H1 (cell line): ENCODE data around the gene SYNCRIP. TPM values are rescaled to one million over a fixed set of nuclear protein-coding genes. Genes with fewer than 3 reads are reported as not detected.

Source experiments
- CTCF ChIA-PET: fragments of 300-600 bp; sonication (Branson Sonifier 250); formaldehyde crosslinking; loops from one replicate; lab custom pipeline; 2021; ENCODE audit not compliant: partially characterized antibody; lab: Charles Lee
- POLR2A ChIA-PET: fragments of 300-600 bp; sonication (Branson Sonifier 250); formaldehyde crosslinking; loops from one replicate; lab custom pipeline; 2021; ENCODE audit warnings: inconsistent platforms; ENCODE audit not compliant: partially characterized antibody; lab: Charles Lee
- DNase-seq, 2 experiments: peaks; one replicate each; pipeline versions ENCODE4 v3.0.0 to v3.0.0-alpha.2; 2010 to 2022; ENCODE audit warnings: low spot score in 2 of 2, low read depth in 1 of 2, mixed read lengths in 1 of 2
- FAIRE-seq: peaks from 2 replicates; lab custom pipeline; 2011; peaks lifted over from hg19 to GRCh38; lab: Jason Lieb, UNC
- H2AFZ ChIP-seq: 2 replicates; pipeline ENCODE4 v1.8.1; 2012; ENCODE audit warnings: low read length, inconsistent platforms
- H2AK5ac ChIP-seq: 2 replicates; pipeline ENCODE4 v1.6.1; 2013; ENCODE audit warnings: low read depth, low read length
- H2BK120ac ChIP-seq: replicated peaks from 2 replicates; pipeline ENCODE3; 2013; ENCODE audit warnings: low read depth, low read length, inconsistent platforms
- H2BK12ac ChIP-seq: 2 replicates; pipeline ENCODE4 v1.6.1; 2013; ENCODE audit warnings: low read depth, low read length
- H2BK15ac ChIP-seq: 2 replicates; pipeline ENCODE4 v1.6.1; 2013; ENCODE audit warnings: low read length
- H2BK20ac ChIP-seq: 2 replicates; pipeline ENCODE4 v1.6.1; 2013; ENCODE audit warnings: low read length
- H2BK5ac ChIP-seq: 2 replicates; pipeline ENCODE4 v1.6.1; 2013; ENCODE audit warnings: low read depth, low read length
- H3K14ac ChIP-seq: 2 replicates; pipeline ENCODE4 v1.6.1; 2013; ENCODE audit warnings: inconsistent platforms; ENCODE audit not compliant: insufficient read length
- H3K18ac ChIP-seq: 2 replicates; pipeline ENCODE4 v1.6.1; 2013; ENCODE audit warnings: low read length; ENCODE audit errors: extremely low read depth
- H3K23ac ChIP-seq: 2 replicates; pipeline ENCODE4 v1.6.1; 2013; ENCODE audit warnings: inconsistent platforms; ENCODE audit not compliant: insufficient read length
- H3K23me2 ChIP-seq: 2 replicates; pipeline ENCODE4 v1.6.1; 2013; ENCODE audit warnings: low read depth, low read length
- H3K27ac ChIP-seq: 2 replicates; pipeline ENCODE4 v1.6.1; 2011; ENCODE audit warnings: low read depth, low read length, inconsistent platforms
- H3K27me3 ChIP-seq, 4 experiments: replicated peaks in 1 of 4; 1 replicate in 1 of 4; 2 replicates in 3 of 4; pipeline versions ENCODE4 v1.6.1 to v1.8.1; 2011 to 2013; ENCODE audit warnings: low read length in 3 of 4, mild to moderate bottlenecking in 3 of 4, inconsistent platforms in 2 of 4, mixed read lengths in 2 of 4, moderate library complexity in 1 of 4; ENCODE audit not compliant: control insufficient read depth in 3 of 4, insufficient read depth in 3 of 4; ENCODE audit errors: extremely low read depth in 1 of 4
- H3K36me3 ChIP-seq, 4 experiments: 2 replicates each; pipeline versions ENCODE4 v1.6.1 to v1.8.1; 2011 to 2013; ENCODE audit warnings: mild to moderate bottlenecking in 4 of 4, low read length in 3 of 4, moderate library complexity in 2 of 4, control low read depth in 1 of 4, inconsistent platforms in 1 of 4; ENCODE audit not compliant: insufficient read depth in 4 of 4, control insufficient read depth in 2 of 4
- H3K4ac ChIP-seq: replicated peaks from 2 replicates; pipeline ENCODE3; 2013; ENCODE audit warnings: low read length, low read depth, mixed read lengths, inconsistent platforms; ENCODE audit not compliant: insufficient read length
- H3K4me1 ChIP-seq, 4 experiments: replicated peaks in 1 of 4; 1 replicate in 1 of 4; 2 replicates in 3 of 4; pipeline versions ENCODE4 v1.6.1 to v1.8.1; 2011 to 2013; ENCODE audit warnings: low read length in 3 of 4, inconsistent platforms in 2 of 4, mixed read lengths in 1 of 4; ENCODE audit not compliant: insufficient read depth in 4 of 4, control insufficient read depth in 3 of 4
- H3K4me2 ChIP-seq, 2 experiments: 2 replicates each; pipeline versions ENCODE4 v1.6.1 to v1.8.1; 2011 to 2013; ENCODE audit warnings: low read depth in 2 of 2, low read length in 2 of 2, control low read depth in 1 of 2, inconsistent platforms in 1 of 2, mild to moderate bottlenecking in 1 of 2; ENCODE audit not compliant: insufficient read depth in 1 of 2
- H3K4me3 ChIP-seq, 4 experiments: fragments of 200-600, 300-600 bp in 1 of 4; sonication (generic), shearing (Covaris generic), sonication (Bioruptor Twin) in 1 of 4; 2 replicates each; pipeline versions ENCODE4 v1.5.1 to v1.8.1; 2011 to 2016; ENCODE audit warnings: low read length in 4 of 4, low read depth in 3 of 4, control low read depth in 2 of 4, inconsistent platforms in 2 of 4, mild to moderate bottlenecking in 2 of 4, mixed read lengths in 1 of 4, moderate library complexity in 1 of 4; ENCODE audit not compliant: insufficient read depth in 2 of 4; ENCODE audit errors: extremely low read depth in 1 of 4
- H3K56ac ChIP-seq: replicated peaks from 2 replicates; pipeline ENCODE3; 2013; ENCODE audit warnings: low read depth, mild to moderate bottlenecking, mixed read lengths, low read length, inconsistent platforms; ENCODE audit not compliant: insufficient read length
- H3K79me1 ChIP-seq: 2 replicates; pipeline ENCODE4 v1.6.1; 2013; ENCODE audit warnings: low read depth, low read length, control low read depth
- H3K79me2 ChIP-seq, 2 experiments: 2 replicates each; pipeline versions ENCODE4 v1.6.1 to v1.8.1; 2012 to 2013; ENCODE audit warnings: low read length in 2 of 2, mild to moderate bottlenecking in 2 of 2, inconsistent platforms in 1 of 2; ENCODE audit not compliant: insufficient read depth in 2 of 2, control insufficient read depth in 1 of 2
- H3K9ac ChIP-seq, 4 experiments: replicated peaks in 1 of 4; 1 replicate in 1 of 4; 2 replicates in 3 of 4; pipeline versions ENCODE4 v1.6.1 to v1.8.1; 2011 to 2013; ENCODE audit warnings: low read depth in 3 of 4, low read length in 3 of 4, control low read depth in 2 of 4, mild to moderate bottlenecking in 2 of 4, moderate library complexity in 2 of 4, inconsistent platforms in 1 of 4; ENCODE audit errors: extremely low read depth in 1 of 4
- H3K9me3 ChIP-seq, 2 experiments: 2 replicates each; pipeline versions ENCODE4 v1.6.1 to v1.8.1; 2012 to 2013; ENCODE audit warnings: mild to moderate bottlenecking in 2 of 2, moderate library complexity in 2 of 2, control low read depth in 1 of 2, inconsistent platforms in 1 of 2, low read depth in 1 of 2, low read length in 1 of 2, mixed read lengths in 1 of 2; ENCODE audit not compliant: insufficient read depth in 2 of 2
- H4K20me1 ChIP-seq, 2 experiments: replicated peaks in 1 of 2; 2 replicates each; pipeline versions ENCODE3 to v1.8.1; 2011 to 2013; ENCODE audit warnings: inconsistent platforms in 2 of 2, low read length in 2 of 2, mild to moderate bottlenecking in 1 of 2; ENCODE audit not compliant: insufficient read depth in 2 of 2, control insufficient read depth in 1 of 2
- H4K5ac ChIP-seq: 2 replicates; pipeline ENCODE4 v1.6.1; 2013; ENCODE audit warnings: low read length, low read depth, mixed read lengths, inconsistent platforms; ENCODE audit not compliant: insufficient read length
- H4K8ac ChIP-seq: 2 replicates; pipeline ENCODE4 v1.8.0; 2013; ENCODE audit warnings: mild to moderate bottlenecking, moderate library complexity, low read length, inconsistent platforms; ENCODE audit not compliant: insufficient read depth; ENCODE audit errors: extremely low read depth
- H4K91ac ChIP-seq: replicated peaks from 2 replicates; pipeline ENCODE3; 2013; ENCODE audit warnings: low read length, mixed read lengths, inconsistent platforms; ENCODE audit not compliant: insufficient read length
- POLR2A ChIP-seq, 2 experiments: IDR thresholded peaks; 1 replicate in 1 of 2; 2 replicates in 1 of 2; pipeline ENCODE4 v1.6.1; 2011; ENCODE audit warnings: low read depth in 2 of 2, low read length in 2 of 2, mild to moderate bottlenecking in 2 of 2; ENCODE audit errors: control extremely low read depth in 1 of 2
- RAD21 ChIP-seq, 2 experiments: IDR thresholded peaks in 1 of 2; conservative IDR thresholded peaks in 1 of 2; 2 replicates each; pipeline ENCODE4 v1.6.1; 2011; ENCODE audit warnings: low read depth in 2 of 2, low read length in 2 of 2, improper control_type of control experiment in 1 of 2, inconsistent platforms in 1 of 2, mild to moderate bottlenecking in 1 of 2, moderate library complexity in 1 of 2
- TAF7 ChIP-seq: optimal IDR thresholded peaks from 2 replicates; pipeline ENCODE3; 2011; ENCODE audit warnings: low read depth, mild to moderate bottlenecking, inconsistent platforms, low read length, moderate library complexity, borderline replicate concordance
- YY1 ChIP-seq: IDR thresholded peaks from 2 replicates; pipeline ENCODE4 v1.6.1; 2011; ENCODE audit warnings: low read depth, mild to moderate bottlenecking, low read length
- WGBS, 2 experiments: shearing (Covaris generic) in 1 of 2; methylation state at CpG; one replicate each; pipeline versions ENCODE4 v1.1.6 to v1.1.7; 2013 to 2015; ENCODE audit warnings: low lambda C conversion rate in 2 of 2, mixed read lengths in 2 of 2, inconsistent platforms in 1 of 2, low coverage in 1 of 2, missing lambda C conversion rate in 1 of 2; ENCODE audit not compliant: insufficient replicate concordance in 2 of 2, insufficient coverage in 1 of 2, insufficient read length in 1 of 2; ENCODE audit errors: extremely low coverage in 1 of 2, missing lambda C conversion rate in 1 of 2; 5-methylcytosine and 5-hydroxymethylcytosine counted together
- polyA plus RNA-seq, 7 experiments: library from polyadenylated mRNA; depleted of rRNA in 3 of 7; stranded (reverse) in 5 of 7; unstranded in 2 of 7; fragments of >200 nt in 5 of 7; fragments of 200-250 nt in 2 of 7; gene quantifications; 1 replicate in 5 of 7; 2 replicates in 1 of 7; 4 replicates in 1 of 7; pipeline versions ENCODE4 v1.2.1 to v1.2.3, GENCODE V29; 2011 to 2013; ENCODE audit warnings: missing spikeins in 2 of 7, mixed read lengths in 2 of 7
- total RNA-seq: library from RNA; stranded (reverse); fragmentation: NEBNext Ultra II Directional; extraction: Animal tissue kit (Norgen Biotek cat#: 25700); gene quantifications from 2 replicates; pipeline ENCODE4 v1.2.1, GENCODE V29; 2021

The SYNCRIP gene
- total and polyA plus RNA-seq, 2 of the 8 experiments (the other 6 are each of a cell fraction or from before 2014, with no cell fraction given) = 16.8 to 219 TPM

DNA sequence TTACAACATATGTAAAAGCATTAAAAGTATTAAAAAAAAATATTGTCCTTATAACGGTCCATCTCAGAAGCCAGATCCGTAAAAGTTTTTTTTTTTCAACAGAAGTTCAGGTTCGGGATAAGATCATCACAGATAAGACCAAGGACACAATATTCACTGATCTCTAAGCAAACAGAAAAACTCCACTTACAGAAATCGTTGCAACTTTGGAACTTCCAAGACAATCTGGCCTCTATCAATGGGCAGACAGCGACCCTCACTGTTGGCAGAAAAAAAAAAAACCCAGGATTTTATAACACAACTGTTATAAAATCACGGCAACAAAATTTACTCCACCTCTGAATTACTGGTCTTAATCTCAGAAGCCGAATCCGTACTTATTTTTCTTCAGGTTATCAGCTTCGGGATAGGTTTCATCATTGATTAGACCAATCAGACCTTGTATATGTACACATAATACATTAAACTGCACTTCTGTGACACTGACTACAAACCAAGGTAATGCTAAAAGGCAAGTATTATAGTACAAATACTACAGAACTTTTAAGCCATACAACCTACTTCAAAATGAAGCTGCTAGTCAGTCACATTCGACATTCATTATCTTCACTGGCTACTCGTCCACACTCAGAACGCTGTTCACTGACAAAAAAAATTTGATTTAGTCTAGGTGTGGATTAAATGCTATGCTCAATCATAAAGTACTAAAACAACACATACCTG is 34.7 kb upstream of the SYNCRIP start:
- Histone ChIP-seq H3K4ac (no peak overlapping the region), H2BK120ac (no peak overlapping the region), H3K23me2 (peaks cover 4% of the 10 kb centered on the region; the same call in 1 of the 2 replicates), H3K14ac (no peak overlapping the region), H2AFZ (no peak overlapping the region), H2BK20ac (no peak overlapping the region), H3K4me1 (peaks cover 0 to 12% (median 2%) of the 10 kb centered on the region in 4 experiments; a peak in 2 of 7 replicates), H3K9ac (peak overlapping the region; percentile 91 to 99 (median 95)), H3K27ac (peak overlapping the region; percentile 74; the same call in 1 of the 2 replicates), H3K4me3 (peak overlapping the region; percentile 90 to 100 (median 96)), H3K79me2 (peaks cover 22 to 69% of the 10 kb centered on the region in 2 experiments), H4K20me1 (peaks cover 20 to 25% of the 10 kb centered on the region in 2 experiments), H4K91ac (no peak overlapping the region), H2BK5ac (no peak overlapping the region), H2AK5ac (no peak overlapping the region), H4K5ac (no peak overlapping the region), H3K56ac (no peak overlapping the region), H3K27me3 (no peaks in the 10 kb centered on the region), H2BK12ac (no peak overlapping the region), H3K9me3 (no peaks in the 10 kb centered on the region), H3K18ac (no peak overlapping the region), H3K4me2 (peak overlapping the region; percentile 85 to 87), H3K79me1 (no peaks in the 10 kb centered on the region), H3K36me3 (peaks cover 0 to 37% (median 23%) of the 10 kb centered on the region in 4 experiments; a peak in 5 of 8 replicates), H4K8ac (no peak overlapping the region), H2BK15ac (no peak overlapping the region)
- no peak for DNase-seq
- ChIA-PET CTCF (interaction anchor here (0.5 to 2.9 kb wide), 7 partner anchors 37 to 1267 kb away, joined by 3 to 18 read pairs (median 3); no protein-coding TSS in a partner anchor), POLR2A (interaction anchor here (0.6 to 11.0 kb wide), 40 partner anchors 7 to 1343 kb away, joined by 3 to 890 read pairs (median 5); partner anchors contain the start of genes NT5E, SNX14 and SYNCRIP)
- FAIRE-seq = no peak
- TF ChIP-seq TAF7 = peak; percentile 29
- TF ChIP-seq YY1 = no peak
- TF ChIP-seq RAD21 (IDR thresholded peaks at IDR 0.05 in 1 of 2, conservative IDR thresholded peaks at IDR 0.05 in 1 of 2; ENCODE audit: low read depth in 2 of 2, low read length in 2 of 2) = peak; percentile 27 to 38; a peak in 3 of 4 replicates
- TF ChIP-seq POLR2A (IDR thresholded peaks at IDR 0.05; ENCODE audit: control extremely low read depth in 1 of 2, low read depth in 2 of 2, low read length in 2 of 2) = 0 out of 3 replicates have a peak, but pooled peaks of 1 of the 2 experiments have one; percentile 21
- TF ChIP-seq, all 59 proteins: peak for 3
- WGBS, 2 experiments = 2% methylated on average over 12 of the region's 12 CpGs; no CpG with 5 or more reads in 1 of the 2 experiments
- H3K23ac ChIP-seq = no peak overlapping the region
